A549 (cell line): ENCODE data around the gene PDE4D.

Source experiments
- CTCF ChIP-seq: fragments of >200 bp; sonication (Bioruptor Twin); formaldehyde crosslinking; IDR thresholded peaks from 3 replicates; pipeline ENCODE4 v1.5.1; 2016
- E2F6 ChIP-seq: IDR thresholded peaks from 2 replicates; pipeline ENCODE4 v1.6.1; 2012; ENCODE audit warnings: low read depth, borderline replicate concordance
- EP300 ChIP-seq, 2 experiments: fragments of >200 bp; sonication (Bioruptor Twin); formaldehyde crosslinking; IDR thresholded peaks; 2 replicates in 1 of 2; 3 replicates in 1 of 2; pipeline ENCODE4 v1.6.1; 2016 to 2017
- HDAC2 ChIP-seq: fragments of 200-600 bp; sonication (generic); IDR thresholded peaks from 2 replicates; pipeline ENCODE4 v1.6.1; 2016
- JUNB ChIP-seq: fragments of >200 bp; sonication (Bioruptor Twin); formaldehyde crosslinking; IDR thresholded peaks from 2 replicates; pipeline ENCODE4 v1.6.1; 2016
- MAFK ChIP-seq: fragments of 450-650 bp; IDR thresholded peaks from 2 replicates; pipeline ENCODE4 v1.6.1; 2014; ENCODE audit not compliant: partially characterized antibody
- POLR2A ChIP-seq: IDR thresholded peaks from 2 replicates; pipeline ENCODE4 v1.6.1; 2012; ENCODE audit warnings: mild to moderate bottlenecking, low read length
- POLR2AphosphoS2 ChIP-seq: conservative IDR thresholded peaks from 2 replicates; pipeline ENCODE4 v1.6.1; 2012; ENCODE audit warnings: low read length, improper control_type of control experiment, inconsistent platforms
- RAD21 ChIP-seq, 2 experiments: fragments of >200 bp in 1 of 2; sonication (Bioruptor Twin) in 1 of 2; formaldehyde crosslinking in 1 of 2; IDR thresholded peaks in 1 of 2; conservative IDR thresholded peaks in 1 of 2; 2 replicates in 1 of 2; 3 replicates in 1 of 2; pipeline ENCODE4 v1.6.1; 2012 to 2018; ENCODE audit warnings: inconsistent platforms in 1 of 2
- RFX5 ChIP-seq: fragments of 450-650 bp; IDR thresholded peaks from 2 replicates; pipeline ENCODE4 v1.7.1; 2014; ENCODE audit warnings: antibody characterized with exemption, mild to moderate bottlenecking, moderate library complexity
- RNF2 ChIP-seq: fragments of 200-600 bp; sonication (generic); IDR thresholded peaks from 2 replicates; pipeline ENCODE4 v1.6.1; 2016; ENCODE audit warnings: low read depth, mild to moderate bottlenecking, antibody characterized with exemption, moderate library complexity, borderline replicate concordance
- SMC3 ChIP-seq: fragments of >200 bp; sonication (Bioruptor Twin); formaldehyde crosslinking; IDR thresholded peaks from 3 replicates; pipeline ENCODE4 v1.6.1; 2018; ENCODE audit warnings: inconsistent platforms
- ZC3H11A ChIP-seq: fragments of 450-650 bp; IDR thresholded peaks from 2 replicates; pipeline ENCODE4 v1.6.1; 2014; ENCODE audit warnings: antibody characterized with exemption, mild to moderate bottlenecking
- ZFP36 ChIP-seq: fragments of 450-650 bp; IDR thresholded peaks from 2 replicates; pipeline ENCODE4 v1.6.1; 2014; ENCODE audit warnings: borderline replicate concordance; ENCODE audit not compliant: partially characterized antibody

GRCh38 chr5:59501316-59501715 lies 392.2 kb downstream of the PDE4D start:
- TF ChIP-seq POLR2A (no peak), CTCF (no peak), POLR2AphosphoS2 (no peak), MAFK (no peak), ZFP36 (no peak), SMC3 (no peak), E2F6 (no peak), RNF2 (no peak), JUNB (no peak), HDAC2 (no peak), EP300 (IDR thresholded peaks at IDR 0.05) (no peak), RAD21 (conservative IDR thresholded peaks at IDR 0.05 in 1 of 2, IDR thresholded peaks at IDR 0.05 in 1 of 2) (no peak), ZC3H11A (no peak), RFX5 (no peak)
